SK-N-SH (cell line): ENCODE data around the gene ID2.

Source experiments
- CTCF ChIP-seq: fragments of 200-600 bp; sonication (generic); IDR thresholded peaks from 2 replicates; pipeline ENCODE4 v1.6.1; 2017; ENCODE audit warnings: antibody characterized with exemption, mild to moderate bottlenecking, moderate library complexity
- EZH2phosphoT487 ChIP-seq: fragments of 200-600 bp; sonication (generic); IDR thresholded peaks from 2 replicates; pipeline ENCODE4 v1.6.1; 2017; ENCODE audit warnings: low read depth, mixed run types, mild to moderate bottlenecking, antibody characterized with exemption, moderate library complexity, borderline replicate concordance
- JUND ChIP-seq: IDR thresholded peaks from 2 replicates; pipeline ENCODE4 v1.4.0; 2012
- MEF2A ChIP-seq: IDR thresholded peaks from 2 replicates; pipeline ENCODE4 v1.4.0; 2012; ENCODE audit warnings: low read depth, borderline replicate concordance
- TAF1 ChIP-seq: IDR thresholded peaks from 2 replicates; pipeline ENCODE4 v1.6.1; 2012; ENCODE audit warnings: low read depth, mild to moderate bottlenecking, low read length, moderate library complexity, borderline replicate concordance
- USF2 ChIP-seq: fragments of 150-350 bp; IDR thresholded peaks from 2 replicates; pipeline ENCODE4 v1.6.1; 2017; ENCODE audit warnings: antibody characterized with exemption, low read length, low read depth, borderline replicate concordance

- TF ChIP-seq USF2, result no peak
- no peak for TF ChIP-seq EZH2phosphoT487
- TF ChIP-seq CTCF, result no peak
- TF ChIP-seq TAF1, result no peak
- TF ChIP-seq MEF2A, result no peak
- no peak for TF ChIP-seq JUND
Observed at GRCh38 chr2:8729939-8730338, 48.1 kb downstream of the ID2 start.
